Chondrocyte (in vitro differentiated cells): Measurements from ENCODE around the gene HAP1. TPM values are rescaled to one million over a fixed set of nuclear protein-coding genes. Genes with fewer than 3 reads are reported as not detected.

Experiments
- DNase-seq: peaks from one replicate; pipeline ENCODE4 v3.0.0; 2021; ENCODE audit warnings: mixed read lengths, low spot score
- H3K27ac Mint-ChIP-seq: one replicate; pipeline ENCODE4 v1.8.0; 2021; ENCODE audit warnings: mild to moderate bottlenecking, moderate library complexity, mixed read lengths; ENCODE audit not compliant: unreplicated experiment
- H3K27me3 Mint-ChIP-seq: 2 replicates; pipeline ENCODE4 v1.8.0; 2021; ENCODE audit warnings: low read depth, mixed read lengths
- H3K36me3 Mint-ChIP-seq: 2 replicates; pipeline ENCODE4 v1.8.0; 2021; ENCODE audit warnings: low read depth, mixed read lengths
- H3K4me1 Mint-ChIP-seq: 2 replicates; pipeline ENCODE4 v1.8.0; 2021; ENCODE audit warnings: low read depth, mild to moderate bottlenecking, mixed read lengths
- H3K4me3 Mint-ChIP-seq: one replicate; pipeline ENCODE4 v1.8.0; 2021; ENCODE audit warnings: mild to moderate bottlenecking, moderate library complexity, mixed read lengths; ENCODE audit not compliant: unreplicated experiment
- H3K9me3 Mint-ChIP-seq: 2 replicates; pipeline ENCODE4 v1.8.0; 2021; ENCODE audit warnings: low read depth, mixed read lengths
- CTCF ChIP-seq: fragments of 200-600 bp; sonication (generic); IDR thresholded peaks from 2 replicates; pipeline ENCODE4 v1.5.0; 2021; ENCODE audit warnings: antibody characterized with exemption, mild to moderate bottlenecking, moderate library complexity
- total RNA-seq: library from RNA; stranded (reverse); gene quantifications from 3 replicates; pipeline ENCODE4 v1.2.1, GENCODE V29; 2021

Gene HAP1
- total RNA-seq, 1 donor from 2014 or later = not detected

DNA sequence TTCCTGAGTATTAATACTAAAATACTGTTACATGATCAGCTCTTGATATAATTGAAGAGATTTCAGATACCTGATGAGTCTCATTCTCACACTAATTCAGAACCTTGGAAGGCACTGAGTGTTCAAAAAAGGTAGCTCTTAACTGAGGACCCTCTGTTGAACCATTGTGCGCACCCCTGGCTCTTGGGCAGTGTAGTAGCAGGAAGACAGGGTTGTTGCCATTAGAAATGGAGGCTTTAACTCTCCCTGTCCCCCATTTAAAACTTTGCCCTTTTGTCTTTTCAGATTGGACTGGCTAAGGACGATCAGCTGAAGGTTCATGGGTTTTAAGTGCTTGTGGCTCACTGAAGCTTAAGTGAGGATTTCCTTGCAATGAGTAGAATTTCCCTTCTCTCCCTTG is 43.9 kb downstream of the HAP1 start:
- H3K9me3 Mint-ChIP-seq = peaks cover 3% of the 10 kb centered on the region
- H3K36me3 Mint-ChIP-seq = peaks cover 33% of the 10 kb centered on the region
- no peaks in the 10 kb centered on the region for H3K27me3 Mint-ChIP-seq
- peak overlapping the region; percentile 99 for H3K27ac Mint-ChIP-seq
- H3K4me1 Mint-ChIP-seq = peaks cover 29% of the 10 kb centered on the region
- DNase-seq = no peak
- TF ChIP-seq CTCF = no peak
- H3K4me3 Mint-ChIP-seq = peak overlapping the region; percentile 95

DNA sequence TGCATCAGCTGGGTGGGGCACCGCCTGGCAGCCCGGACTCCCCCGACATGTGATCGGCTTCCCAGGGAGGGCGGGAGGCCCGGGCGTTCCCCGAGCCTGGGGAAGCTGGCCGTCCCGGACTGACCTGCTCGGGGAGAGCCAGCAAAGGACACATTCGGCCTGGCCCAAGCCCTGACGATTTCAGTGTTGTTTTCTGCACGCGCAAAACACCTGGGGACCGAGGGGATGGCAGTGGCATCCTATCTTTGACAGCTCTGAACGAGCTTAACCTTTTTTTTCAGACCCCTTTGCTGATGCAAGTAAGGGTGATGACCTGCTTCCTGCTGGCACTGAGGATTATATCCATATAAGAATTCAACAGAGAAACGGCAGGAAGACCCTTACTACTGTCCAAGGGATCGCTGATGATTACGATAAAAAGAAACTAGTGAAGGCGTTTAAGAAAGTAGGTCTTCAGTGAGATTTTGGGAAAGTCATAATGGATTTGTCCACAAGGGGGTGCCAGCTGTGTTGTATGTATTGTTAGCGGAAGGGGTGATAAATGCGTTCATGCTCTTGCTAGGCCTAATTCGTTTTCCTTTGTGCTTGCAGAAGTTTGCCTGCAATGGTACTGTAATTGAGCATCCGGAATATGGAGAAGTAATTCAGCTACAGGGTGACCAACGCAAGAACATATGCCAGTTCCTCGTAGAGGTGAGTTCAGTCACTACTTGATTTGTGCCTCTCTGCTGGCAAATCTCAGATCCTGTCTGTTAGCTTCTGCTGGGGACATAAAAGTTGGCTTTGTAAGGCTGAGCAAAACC is 44.7 kb downstream of the HAP1 start:
- no peaks in the 10 kb centered on the region for H3K27me3 Mint-ChIP-seq
- peak; percentile 91 for TF ChIP-seq CTCF
- H3K9me3 Mint-ChIP-seq = peaks cover 3% of the 10 kb centered on the region
- peak overlapping the region; percentile 95 for H3K4me3 Mint-ChIP-seq
- H3K36me3 Mint-ChIP-seq = peaks cover 33% of the 10 kb centered on the region
- H3K27ac Mint-ChIP-seq = peak overlapping the region; percentile 99
- DNase-seq = no peak
- H3K4me1 Mint-ChIP-seq = peaks cover 25% of the 10 kb centered on the region

DNA sequence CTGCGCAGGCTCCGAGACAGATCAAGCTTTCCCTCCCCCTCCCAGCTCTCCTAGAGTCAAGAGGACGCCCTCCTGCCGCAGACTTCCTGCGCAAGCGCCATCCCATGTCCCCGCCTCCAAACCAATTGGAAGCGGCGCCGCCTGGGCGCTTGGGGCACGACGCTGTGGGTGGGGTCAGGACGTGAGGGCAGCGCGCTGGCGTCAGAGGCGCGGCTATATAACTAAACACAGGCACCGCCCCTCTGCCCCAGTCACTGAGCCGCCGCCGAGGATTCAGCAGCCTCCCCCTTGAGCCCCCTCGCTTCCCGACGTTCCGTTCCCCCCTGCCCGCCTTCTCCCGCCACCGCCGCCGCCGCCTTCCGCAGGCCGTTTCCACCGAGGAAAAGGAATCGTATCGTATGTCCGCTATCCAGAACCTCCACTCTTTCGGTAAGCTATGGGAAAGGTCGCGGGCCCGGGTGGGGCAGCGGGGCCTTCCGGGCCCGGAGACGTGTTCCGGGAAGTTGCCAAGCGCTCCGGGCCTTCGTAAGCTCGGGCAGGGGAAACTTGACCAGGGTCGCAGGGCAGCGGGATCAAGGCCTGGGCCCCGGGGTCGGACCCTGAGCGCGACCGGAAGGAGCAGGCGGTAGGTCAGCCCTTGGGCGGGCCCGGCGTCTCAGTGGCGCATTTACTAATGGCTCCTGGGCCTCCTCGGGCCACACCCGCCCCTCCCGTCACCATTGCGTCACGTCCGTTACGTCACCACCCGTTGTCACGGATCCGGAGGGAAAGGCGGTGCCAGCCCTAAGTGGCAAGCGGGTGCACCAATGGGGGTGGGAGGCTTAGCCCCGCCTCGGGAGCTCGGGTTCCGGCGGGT is 45.6 kb downstream of the HAP1 start, which contains the start of gene EIF1:
EIF1 (plus strand) TSS at position 245 of the 856 bp plus-strand sequence; CDS start at position 399, 154 bp downstream.
- H3K4me3 Mint-ChIP-seq = peak within 1 kb of the TSS; percentile 95
- TF ChIP-seq CTCF = no peak
- H3K9me3 Mint-ChIP-seq = peaks cover 3% of the 10 kb centered on the region
- H3K4me1 Mint-ChIP-seq = peaks cover 25% of the 10 kb centered on the region
- H3K36me3 Mint-ChIP-seq = peaks cover 33% of the 10 kb centered on the region
- no peaks in the 10 kb centered on the region for H3K27me3 Mint-ChIP-seq
- H3K27ac Mint-ChIP-seq = peak within 1 kb of the TSS; percentile 99
- peak; percentile 99 for DNase-seq

- Mint-ChIP-seq H3K4me3 (peak overlapping the region; percentile 95), H3K36me3 (peaks cover 33% of the 10 kb centered on the region), H3K27me3 (no peaks in the 10 kb centered on the region), H3K27ac (peak overlapping the region; percentile 99), H3K4me1 (peaks cover 25% of the 10 kb centered on the region), H3K9me3 (peaks cover 3% of the 10 kb centered on the region)
- DNase-seq = no peak
- peak; percentile 70 for TF ChIP-seq CTCF
Measured at GRCh38 chr17:41687828-41688640, 46.4 kb downstream of the HAP1 start.
